NCI-H2196 treated with DMSO at 0.1 percent for 48 hours (cell line): Measurements from ENCODE around the gene ZNRF3.
"Not testable (repeated sequence)": the region's sequence is repeated elsewhere in the genome, so short reads cannot be mapped to it uniquely, and the experiment has no call there.

Experiments used
- DNase-seq: peaks from one replicate; lab custom pipeline; 2025; ENCODE audit not compliant: unreplicated experiment; lab: John Stamatoyannopoulos, UW

ZNRF3 gene

GRCh38 chr22:29030016-29030617 is 146.7 kb downstream of the ZNRF3 start:
- no peak for DNase-seq

GRCh38 chr22:29030618-29031226 is 147.3 kb downstream of the ZNRF3 start:
- peak; percentile 24 for DNase-seq

- no peak for DNase-seq
These were observed 148.0 kb downstream of the ZNRF3 start for GRCh38 chr22:29031227-29032011.

GRCh38 chr22:29032014-29032475 is 148.7 kb downstream of the ZNRF3 start:
- no peak for DNase-seq

- DNase-seq = no peak
These were observed 149.2 kb downstream of the ZNRF3 start for GRCh38 chr22:29032584-29032983.

- DNase-seq = peak; percentile 3
These were observed 154.1 kb downstream of the ZNRF3 start for GRCh38 chr22:29037340-29037932.

DNA sequence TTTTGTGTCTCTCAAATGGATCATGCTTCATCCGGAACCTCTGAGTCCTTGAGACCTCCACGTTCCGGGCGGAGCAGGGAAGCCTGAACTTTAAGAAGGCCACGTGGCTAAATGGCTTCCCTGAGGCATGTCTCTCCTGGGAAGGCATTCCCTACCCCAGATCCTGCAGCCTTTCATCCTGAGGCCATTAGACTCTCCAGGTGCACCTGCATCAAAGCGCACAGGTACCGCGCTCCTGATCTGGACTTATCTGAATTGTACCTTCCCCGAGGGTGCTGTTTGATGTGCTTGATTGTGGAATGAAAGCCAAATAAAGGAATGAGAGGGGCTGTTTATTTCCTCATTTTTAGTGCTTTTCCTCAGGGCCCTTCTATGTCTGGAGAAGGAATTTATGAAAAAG is 155.8 kb downstream of the ZNRF3 start:
- no peak for DNase-seq

DNA sequence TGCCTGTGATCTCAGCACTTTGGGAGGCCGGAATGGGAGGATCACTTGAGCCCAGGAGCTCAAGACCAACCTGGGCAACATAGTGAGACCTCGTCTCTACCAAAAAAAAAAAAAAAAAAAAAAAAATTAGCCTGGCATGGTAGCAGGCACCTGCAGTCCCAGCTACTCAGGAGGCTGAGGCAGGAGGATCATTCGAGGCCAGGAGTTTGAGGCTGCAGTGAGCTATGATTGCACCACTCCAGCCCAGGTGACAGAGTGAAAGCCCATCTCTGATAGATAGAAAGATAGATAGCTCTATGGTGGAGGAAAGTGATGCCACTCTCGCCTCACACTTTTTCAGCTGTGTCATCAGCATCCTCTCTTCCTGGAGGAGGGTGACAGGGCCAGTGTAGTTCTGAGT is 156.3 kb downstream of the ZNRF3 start:
- not testable (repeated sequence) for DNase-seq

- DNase-seq = peak; percentile 8
These were observed 157.3 kb downstream of the ZNRF3 start for GRCh38 chr22:29040385-29041275.

- DNase-seq = no peak
These were observed 158.0 kb downstream of the ZNRF3 start for GRCh38 chr22:29041408-29041807.

GRCh38 chr22:29043906-29044575 is 160.7 kb downstream of the ZNRF3 start:
- no peak for DNase-seq

DNA sequence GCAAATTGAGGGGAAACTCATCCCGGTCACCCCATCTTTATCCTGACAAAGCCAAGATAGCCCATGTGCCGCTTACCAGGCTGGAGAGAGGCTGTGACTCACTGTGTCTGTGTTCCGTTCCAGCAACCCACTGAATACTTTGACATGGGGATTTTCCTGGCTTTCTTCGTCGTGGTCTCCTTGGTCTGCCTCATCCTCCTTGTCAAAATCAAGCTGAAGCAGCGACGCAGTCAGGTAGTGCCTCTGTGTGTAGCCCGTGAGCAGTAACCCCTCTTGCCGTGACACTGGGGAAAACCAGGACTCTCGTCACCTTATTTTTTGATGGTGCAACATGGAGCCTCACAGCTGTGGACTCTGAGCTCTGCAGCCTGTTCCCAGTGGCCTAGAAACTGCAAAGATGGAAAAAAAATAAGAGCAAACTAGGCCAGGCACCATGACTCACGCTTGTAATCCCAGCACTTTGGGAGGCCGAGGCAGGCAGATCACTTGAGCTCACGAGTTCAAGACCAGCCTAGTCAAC is 161.3 kb downstream of the ZNRF3 start:
- DNase-seq = no peak

GRCh38 chr22:29048822-29049654 is 165.7 kb downstream of the ZNRF3 start:
- no peak for DNase-seq

DNA sequence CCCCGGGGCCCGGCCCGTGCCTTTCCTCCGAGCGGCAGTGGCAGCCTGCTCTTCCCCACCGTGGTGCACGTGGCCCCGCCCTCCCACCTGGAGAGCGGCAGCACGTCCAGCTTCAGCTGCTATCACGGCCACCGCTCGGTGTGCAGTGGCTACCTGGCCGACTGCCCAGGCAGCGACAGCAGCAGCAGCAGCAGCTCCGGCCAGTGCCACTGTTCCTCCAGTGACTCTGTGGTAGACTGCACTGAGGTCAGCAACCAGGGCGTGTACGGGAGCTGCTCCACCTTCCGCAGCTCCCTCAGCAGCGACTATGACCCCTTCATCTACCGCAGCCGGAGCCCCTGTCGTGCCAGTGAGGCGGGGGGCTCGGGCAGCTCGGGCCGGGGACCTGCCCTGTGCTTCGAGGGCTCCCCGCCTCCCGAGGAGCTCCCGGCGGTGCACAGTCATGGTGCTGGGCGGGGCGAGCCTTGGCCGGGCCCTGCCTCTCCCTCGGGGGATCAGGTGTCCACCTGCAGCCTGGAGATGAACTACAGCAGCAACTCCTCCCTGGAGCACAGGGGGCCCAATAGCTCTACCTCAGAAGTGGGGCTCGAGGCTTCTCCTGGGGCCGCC is 166.4 kb downstream of the ZNRF3 start:
- DNase-seq = no peak

- DNase-seq = no peak
These were observed 167.1 kb downstream of the ZNRF3 start for GRCh38 chr22:29050457-29050856.

- DNase-seq = no peak
These were observed 169.8 kb downstream of the ZNRF3 start for GRCh38 chr22:29053048-29053702.

DNA sequence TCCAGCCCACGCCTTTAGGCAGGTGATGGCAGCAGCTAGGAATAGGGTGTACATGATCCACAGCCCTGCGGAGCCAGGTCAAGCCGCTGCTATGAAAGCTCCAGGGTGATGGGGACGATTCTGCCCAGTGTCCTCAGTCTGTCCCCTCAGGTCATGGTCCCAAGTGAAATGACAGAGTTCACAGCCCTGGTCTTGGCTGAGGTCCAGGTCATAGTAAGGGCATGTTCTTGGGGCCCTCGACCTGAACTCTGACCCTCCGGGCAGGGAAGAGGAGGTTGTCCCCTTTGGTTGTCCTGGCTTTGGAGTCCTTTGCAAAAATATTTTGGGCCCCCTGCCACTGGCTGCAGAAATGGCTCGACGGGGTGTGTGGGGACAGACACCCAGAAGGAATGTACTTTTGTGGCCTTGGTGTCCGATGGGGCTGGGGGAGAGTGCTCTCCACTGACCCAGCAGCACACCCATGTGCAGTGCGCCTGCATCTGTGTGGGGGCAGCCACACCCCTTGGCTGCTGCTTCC is 170.9 kb downstream of the ZNRF3 start:
- no peak for DNase-seq
